GM18517 (cell line): ENCODE data around the gene ZBTB7C.

Experiments
- ATAC-seq: cut with Tn5 transposase; IDR thresholded peaks from one replicate; pipeline ENCODE4 v1.9.1; 2021; ENCODE audit warnings: mild to moderate bottlenecking, moderate library complexity; ENCODE audit not compliant: unreplicated experiment

ZBTB7C gene

GRCh38 chr18:48105317-48105716 is 303.9 kb downstream of the ZBTB7C start:
- ATAC-seq: no peak

DNA sequence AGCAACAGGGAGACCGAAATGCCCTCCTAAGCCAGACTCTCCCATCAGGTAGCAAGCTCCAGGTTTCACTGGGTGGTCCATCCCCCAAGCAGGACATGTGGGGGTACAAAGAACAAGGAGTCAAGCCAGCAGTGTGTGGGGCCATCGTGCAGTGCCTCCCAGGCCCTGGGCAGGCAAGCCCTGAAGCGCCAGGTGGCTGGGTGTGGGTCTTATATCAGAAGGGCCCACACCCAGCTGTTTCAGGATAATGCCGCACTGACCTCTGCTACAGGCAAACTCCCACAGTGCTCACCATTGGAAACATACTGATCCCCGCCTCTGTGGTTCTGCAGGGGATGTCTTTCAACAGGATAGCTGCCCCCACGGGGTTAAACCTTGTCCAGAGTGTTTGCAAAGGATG is 304.5 kb downstream of the ZBTB7C start:
- no peak for ATAC-seq

- ATAC-seq: no peak
Measured at GRCh38 chr18:48100651-48101165, 308.5 kb downstream of the ZBTB7C start.

DNA sequence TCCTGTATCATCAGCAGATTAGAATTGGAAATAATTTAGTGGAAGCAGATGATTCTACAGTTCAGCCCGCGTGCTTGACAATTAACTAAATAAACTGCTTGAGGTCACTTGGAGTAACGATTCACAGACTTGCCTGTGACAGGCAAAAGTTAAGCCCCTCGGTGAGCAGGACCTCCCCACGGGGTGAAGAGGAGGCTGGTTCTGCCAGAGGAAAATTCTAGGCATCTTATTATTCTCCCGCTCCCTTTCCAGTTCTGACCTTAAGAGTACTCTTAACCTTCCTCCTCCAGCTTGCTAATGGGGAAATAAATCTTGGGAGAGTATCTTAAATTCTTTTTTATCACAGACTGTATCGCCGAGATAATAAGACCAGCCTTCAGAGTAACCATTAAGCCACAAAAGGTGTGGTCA is 309.0 kb downstream of the ZBTB7C start:
- ATAC-seq: no peak

- ATAC-seq: no peak
Measured at GRCh38 chr18:48099481-48100164, 309.6 kb downstream of the ZBTB7C start.

DNA sequence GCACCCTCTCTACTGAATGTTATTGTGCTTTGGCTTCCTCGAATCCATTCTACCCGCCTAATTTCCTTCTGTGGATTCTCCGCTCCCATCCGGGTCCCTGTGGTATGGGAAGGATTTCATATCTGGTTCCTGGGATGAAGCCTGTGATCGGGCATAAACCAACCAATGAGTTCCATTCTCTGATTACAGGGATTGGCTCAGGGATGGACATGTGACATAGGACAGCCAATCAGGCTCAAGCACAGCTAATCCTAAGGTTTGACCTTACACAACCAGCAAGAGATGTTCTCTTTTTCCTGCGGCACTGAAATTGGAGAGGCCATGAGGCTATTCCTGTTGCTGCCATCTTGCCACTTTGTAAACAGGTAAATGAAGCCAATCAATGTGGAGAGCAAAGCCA is 310.6 kb downstream of the ZBTB7C start:
- no peak for ATAC-seq

- no peak for ATAC-seq
Measured at GRCh38 chr18:48098007-48098406, 311.2 kb downstream of the ZBTB7C start.

DNA sequence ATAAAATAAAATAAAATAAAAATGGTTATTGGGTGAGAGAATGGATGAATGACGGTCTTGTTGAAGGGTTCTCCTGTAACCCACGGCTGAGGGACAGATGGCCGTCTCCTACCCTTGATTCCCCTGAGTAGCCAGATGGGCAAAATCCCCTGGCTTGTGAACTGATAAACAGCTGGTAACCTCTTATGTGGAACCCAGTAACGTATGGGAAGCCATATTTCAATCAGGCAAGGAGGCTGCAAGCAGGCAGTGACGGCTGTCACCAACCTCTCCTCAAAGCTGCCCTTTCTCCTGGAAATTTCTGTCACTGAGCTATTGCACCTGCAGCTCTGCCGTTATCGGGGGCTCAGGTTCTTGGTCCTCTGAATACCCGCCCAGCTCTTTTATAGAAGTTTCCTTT is 313.5 kb downstream of the ZBTB7C start:
- ATAC-seq: no peak

GRCh38 chr18:48093104-48093503 is 316.1 kb downstream of the ZBTB7C start:
- ATAC-seq: no peak

GRCh38 chr18:48091869-48092497 is 317.2 kb downstream of the ZBTB7C start:
- no peak for ATAC-seq

DNA sequence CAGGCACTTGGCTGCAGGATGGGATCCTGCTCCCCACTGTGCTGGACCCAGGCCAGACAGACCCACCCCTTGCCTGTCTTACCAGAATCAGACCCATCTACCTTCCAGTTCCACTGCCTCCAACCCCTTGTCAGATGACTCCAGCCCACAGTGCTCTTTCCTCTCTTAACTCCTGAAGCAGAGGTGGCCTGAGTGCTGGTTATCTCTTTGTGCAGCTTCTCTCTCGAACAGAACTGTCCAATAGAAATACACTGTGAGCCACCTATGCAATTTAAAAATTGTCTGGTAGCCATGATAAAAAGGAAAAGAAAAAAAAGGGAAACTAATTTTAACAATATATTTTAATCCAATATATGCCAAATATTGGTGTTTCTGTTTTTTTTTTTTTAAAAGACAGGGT is 318.5 kb downstream of the ZBTB7C start:
- ATAC-seq: no peak

DNA sequence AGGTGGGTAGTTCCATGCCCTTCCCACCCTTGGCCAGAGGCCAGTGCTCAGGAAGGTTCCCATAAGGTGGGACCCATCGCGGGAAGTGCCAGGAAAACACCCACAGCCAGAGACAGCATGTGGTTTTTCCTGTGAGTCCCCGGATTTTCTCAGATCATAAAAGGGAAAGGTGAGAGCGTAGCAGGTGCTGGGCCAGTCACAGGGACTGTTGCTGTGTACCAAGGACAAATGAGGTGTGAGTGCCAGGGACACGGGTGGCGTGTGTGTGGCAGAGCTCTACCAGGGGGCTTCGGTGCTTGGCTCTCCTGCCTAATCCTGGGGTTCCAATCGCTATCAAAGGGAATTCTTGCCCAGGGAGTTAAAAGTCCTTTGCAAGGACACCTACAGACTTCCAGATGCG is 319.2 kb downstream of the ZBTB7C start:
- no peak for ATAC-seq

GRCh38 chr18:48085781-48086487 is 323.2 kb downstream of the ZBTB7C start:
- ATAC-seq: no peak

DNA sequence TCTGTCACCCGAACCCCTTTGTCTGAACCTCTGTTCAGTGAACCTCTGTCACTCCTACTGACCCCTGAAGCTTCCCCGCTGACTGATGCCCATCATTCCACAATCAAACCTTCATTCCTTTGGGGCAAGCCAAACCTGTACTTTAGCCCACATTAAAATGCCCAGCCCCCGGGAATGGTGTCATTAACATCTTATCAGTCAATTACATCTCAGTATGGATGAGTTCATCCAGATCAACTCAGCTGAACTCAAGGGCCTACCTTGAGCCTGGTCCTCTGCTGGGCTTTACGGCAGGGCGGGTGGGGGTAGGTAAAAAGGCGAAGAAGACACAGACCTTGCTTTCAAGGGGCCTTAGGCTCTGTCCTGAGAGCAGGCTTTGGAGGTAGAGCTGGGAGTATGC is 324.3 kb downstream of the ZBTB7C start:
- ATAC-seq: no peak

GRCh38 chr18:48084041-48084757 is 325.0 kb downstream of the ZBTB7C start:
- ATAC-seq: no peak

DNA sequence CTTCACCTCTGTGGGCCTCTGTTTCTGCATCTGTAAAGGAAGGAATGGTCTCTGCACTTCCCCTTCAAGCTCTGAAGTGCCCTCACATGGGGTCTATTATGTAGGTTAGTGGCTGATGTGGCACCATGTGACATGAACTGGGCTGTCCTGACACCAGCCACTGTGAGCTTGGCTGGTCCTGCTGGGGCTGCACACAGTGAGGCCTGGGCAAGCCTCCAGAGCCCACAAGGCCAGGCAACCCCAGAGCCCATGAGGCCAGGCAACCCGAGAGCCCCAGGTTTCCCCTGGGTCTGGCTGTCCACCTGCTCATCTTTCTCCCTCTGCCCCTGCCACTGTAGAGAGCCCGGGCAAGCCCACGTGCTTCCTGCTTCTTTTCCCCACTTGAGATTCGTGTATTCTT is 328.6 kb downstream of the ZBTB7C start:
- no peak for ATAC-seq

DNA sequence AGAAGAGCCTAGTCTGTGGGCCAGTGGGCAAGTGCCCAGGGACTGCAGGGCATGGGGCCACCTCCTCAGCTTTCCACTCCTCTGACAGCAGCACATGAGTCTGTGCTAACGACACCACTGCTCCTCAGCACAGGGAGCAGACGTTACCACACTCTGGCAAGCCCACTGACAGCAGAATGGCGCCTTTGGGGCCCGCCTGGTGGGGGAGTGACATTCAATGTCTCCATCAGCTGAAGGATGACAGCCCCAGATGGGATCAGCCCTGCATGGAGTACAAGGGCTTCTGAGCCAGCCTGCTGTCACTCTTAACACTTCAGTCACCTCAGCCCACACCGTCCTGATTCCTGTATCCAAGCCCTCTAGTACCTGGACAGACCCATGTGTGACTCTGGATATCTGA is 329.3 kb downstream of the ZBTB7C start:
- no peak for ATAC-seq

DNA sequence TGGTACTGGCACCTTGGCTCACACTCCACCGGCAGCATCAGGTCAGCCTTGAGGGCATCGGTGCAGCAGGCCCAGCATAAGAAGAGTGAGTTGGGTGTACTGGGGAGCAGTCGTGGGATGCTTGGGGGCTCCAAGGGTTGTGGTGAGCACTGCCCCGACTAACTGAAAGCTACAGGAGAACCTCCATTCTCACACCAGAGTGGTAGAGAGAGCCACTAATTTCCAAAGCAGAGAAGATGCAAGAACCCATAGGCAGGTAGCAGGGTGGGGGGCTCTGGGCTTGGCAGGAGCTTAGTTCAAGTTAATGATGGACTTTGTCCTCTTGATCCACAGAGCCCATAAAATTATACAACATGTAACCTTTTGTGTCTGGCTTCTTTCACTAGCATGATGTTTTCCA is 330.7 kb downstream of the ZBTB7C start:
- ATAC-seq: no peak

- no peak for ATAC-seq
Measured at GRCh38 chr18:48077291-48077690, 331.9 kb downstream of the ZBTB7C start.

- ATAC-seq: no peak
Measured at GRCh38 chr18:48076461-48076860, 332.7 kb downstream of the ZBTB7C start.

GRCh38 chr18:48075707-48076093 is 333.5 kb downstream of the ZBTB7C start:
- ATAC-seq: no peak
